GM12872 (cell line): Measurements from ENCODE around the gene SLC27A5.

ENCODE experiments used
- CTCF ChIP-seq: IDR thresholded peaks from 3 replicates; pipeline ENCODE4 v1.5.1; 2011; ENCODE audit warnings: low read depth, mild to moderate bottlenecking, low read length, moderate library complexity; ENCODE audit not compliant: insufficient read depth

SLC27A5 gene

DNA sequence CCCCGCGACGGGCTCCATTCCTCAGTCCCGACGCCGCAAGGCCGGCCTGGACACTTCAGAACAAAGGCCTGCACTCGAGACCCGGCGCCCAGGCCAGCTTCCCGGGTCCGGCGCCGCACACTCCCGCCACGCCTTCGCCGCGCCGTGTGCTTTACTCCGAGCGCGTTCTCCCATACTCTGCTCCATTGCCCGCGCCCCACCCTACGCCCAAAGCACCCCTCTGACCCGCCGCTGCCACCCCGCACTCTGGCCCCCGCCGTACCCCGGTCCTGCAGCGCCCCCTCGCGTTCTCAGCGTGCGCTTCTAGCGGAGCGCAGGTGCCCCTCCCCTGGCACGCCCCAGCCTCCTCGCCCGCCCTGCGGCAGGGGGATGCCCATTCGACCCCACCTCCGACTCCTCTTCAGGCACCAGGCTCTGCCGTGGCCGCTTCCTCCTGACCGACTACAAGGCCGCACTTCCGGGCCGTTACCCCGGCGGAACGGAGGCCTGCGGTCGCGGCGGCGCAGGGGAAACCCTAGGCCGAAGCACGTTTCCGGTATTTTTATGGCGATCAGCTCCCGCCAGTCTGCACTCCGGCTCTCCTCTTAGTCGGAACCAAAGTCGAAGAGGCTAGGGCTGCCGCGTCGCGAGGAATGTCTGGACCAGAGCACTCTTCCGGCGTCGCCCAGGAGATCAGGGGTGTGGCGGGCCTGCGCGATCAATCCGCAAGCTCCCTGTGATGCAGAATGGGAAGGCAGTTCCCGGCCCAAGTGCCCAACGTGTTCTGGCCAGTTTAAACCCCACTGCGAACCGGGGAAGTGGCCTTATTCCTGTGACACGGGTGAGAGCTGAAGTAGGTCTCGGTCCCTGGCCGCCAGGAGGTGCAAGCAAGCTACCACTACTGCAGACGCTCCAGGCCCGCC, 7.8 kb upstream of the SLC27A5 start, which contains the start of gene ZBTB45:
TSS of gene ZBTB45 (minus strand) at position 456 of the 902 bp plus-strand sequence. CDS start 2,137 bp downstream, outside the sequence.
- peak; percentile 81 for TF ChIP-seq CTCF

GRCh38 chr19:58519087-58519354, 7.2 kb upstream of the SLC27A5 start:
- peak; percentile 59 for TF ChIP-seq CTCF

GRCh38 chr19:58518256-58519086, 6.7 kb upstream of the SLC27A5 start:
- TF ChIP-seq CTCF, result no peak

- no peak for TF ChIP-seq CTCF
Observed at GRCh38 chr19:58516964-58517833, 5.4 kb upstream of the SLC27A5 start.

GRCh38 chr19:58516246-58516836, 4.5 kb upstream of the SLC27A5 start:
- no peak for TF ChIP-seq CTCF

- no peak for TF ChIP-seq CTCF
Observed at GRCh38 chr19:58515259-58515658, 3.5 kb upstream of the SLC27A5 start.
